GM21381 (cell line): ENCODE measurements around the gene ITGAX.

Source experiments
- ATAC-seq: cut with Tn5 transposase; IDR thresholded peaks from one replicate; pipeline ENCODE4 v1.9.1; 2021; ENCODE audit warnings: mild to moderate bottlenecking, moderate library complexity; ENCODE audit not compliant: unreplicated experiment

ITGAX gene

DNA sequence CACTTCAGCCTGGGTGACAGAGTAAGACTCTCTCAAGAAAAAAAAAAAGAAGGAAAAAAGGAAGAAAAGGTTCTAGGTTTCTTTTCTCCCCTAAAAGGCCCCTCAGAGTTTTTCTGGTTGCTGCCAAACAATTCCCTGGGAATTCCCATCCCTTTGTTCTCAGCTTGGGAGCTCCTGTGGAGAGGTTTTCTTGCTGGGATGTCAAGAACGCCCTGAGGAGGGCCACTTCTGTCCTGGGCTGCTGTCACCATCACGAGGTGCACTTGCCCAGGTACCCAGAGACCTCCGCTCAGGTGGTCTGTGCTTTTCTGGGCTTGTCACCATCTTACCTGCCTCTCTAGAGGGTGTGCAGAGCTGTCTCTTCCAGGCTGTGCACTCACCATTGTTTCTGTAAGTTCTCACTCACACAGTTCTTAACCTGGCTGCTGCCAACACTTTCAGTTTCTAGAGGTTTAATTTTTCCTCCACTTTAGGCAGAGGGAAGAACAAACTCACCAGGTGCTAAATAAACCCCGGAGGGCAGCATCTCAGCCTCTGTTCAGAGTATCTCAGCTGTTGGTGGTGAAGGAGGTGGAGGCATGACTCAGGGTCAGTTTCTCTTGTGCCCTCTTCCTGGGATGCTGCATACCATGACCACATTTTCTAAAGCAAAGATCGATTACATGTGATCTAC, 75.5 kb downstream of the ITGAX start:
- ATAC-seq: no peak
